IMR-90 (cell line): Measurements from ENCODE around the gene ZBTB46. TPM values are rescaled to one million over a fixed set of nuclear protein-coding genes. Genes with fewer than 3 reads are reported as not detected.

Source experiments
- ATAC-seq: fragments of 200-7000 bp; cut with Tn5 transposase; 2 replicates; pipeline ENCODE4 v1.9.1; 2020; ENCODE audit warnings: low read depth, mild to moderate bottlenecking, moderate library complexity
- BruUV-seq: library from RNA; stranded (reverse); fragments of 400-500 nt; replicated peaks from 2 replicates; lab custom pipeline; 2021; lab: Mats Ljungman, UMichigan
- CTCF ChIA-PET: fragments of 300-600 bp; formaldehyde crosslinking; extraction: SDS; loops from one replicate; lab custom pipeline; 2021; ENCODE audit warnings: antibody characterized with exemption; lab: Yijun Ruan, JAX
- POLR2A ChIA-PET: fragments of 300-600 bp; sonication (Branson Sonifier 250); formaldehyde crosslinking; loops from one replicate; lab custom pipeline; 2022; ENCODE audit warnings: antibody characterized with exemption; ENCODE audit not compliant: unreplicated experiment; lab: Charles Lee
- DNase-seq: peaks from one replicate; pipeline ENCODE4 v3.0.0; 2013
- H2AFZ ChIP-seq: replicated peaks from 2 replicates; pipeline ENCODE3; 2013; ENCODE audit warnings: low read length, mild to moderate bottlenecking; ENCODE audit not compliant: poor library complexity
- H2AK5ac ChIP-seq: 2 replicates; pipeline ENCODE4 v1.6.1; 2013; ENCODE audit warnings: low read depth, low read length, inconsistent platforms
- H2AK9ac ChIP-seq: replicated peaks from 2 replicates; pipeline ENCODE3; 2013; ENCODE audit warnings: mild to moderate bottlenecking, low read depth, low read length, moderate library complexity; ENCODE audit not compliant: poor library complexity
- H2BK120ac ChIP-seq: 2 replicates; pipeline ENCODE4 v1.6.1; 2013; ENCODE audit warnings: low read depth, low read length, inconsistent platforms
- H2BK15ac ChIP-seq: 3 replicates; pipeline ENCODE4 v1.6.1; 2013; ENCODE audit warnings: low read depth, low read length, inconsistent platforms
- H2BK20ac ChIP-seq: 2 replicates; pipeline ENCODE4 v1.6.1; 2013; ENCODE audit warnings: low read depth, mild to moderate bottlenecking, inconsistent platforms, low read length, moderate library complexity
- H2BK5ac ChIP-seq: 2 replicates; pipeline ENCODE4 v1.6.1; 2013; ENCODE audit warnings: mild to moderate bottlenecking, low read depth, low read length, inconsistent platforms; ENCODE audit not compliant: poor library complexity, severe bottlenecking
- H3K14ac ChIP-seq: replicated peaks from 2 replicates; pipeline ENCODE4 v1.6.1; 2013; ENCODE audit warnings: low read depth, low read length, inconsistent platforms
- H3K18ac ChIP-seq: 2 replicates; pipeline ENCODE4 v1.6.1; 2013; ENCODE audit warnings: low read depth, low read length, control low read depth
- H3K23ac ChIP-seq: 2 replicates; pipeline ENCODE4 v1.6.1; 2013; ENCODE audit warnings: low read depth, low read length, inconsistent platforms
- H3K27ac ChIP-seq: 2 replicates; pipeline ENCODE4 v1.5.1; 2013; ENCODE audit warnings: mild to moderate bottlenecking, control low read depth, low read length; ENCODE audit not compliant: insufficient read depth
- H3K27me3 ChIP-seq: 2 replicates; pipeline ENCODE4 v1.6.1; 2013; ENCODE audit warnings: low read length; ENCODE audit not compliant: control insufficient read depth, insufficient read depth
- H3K36me3 ChIP-seq: 2 replicates; pipeline ENCODE4 v1.6.1; 2013; ENCODE audit warnings: low read length, mixed read lengths; ENCODE audit not compliant: control insufficient read depth, insufficient read depth
- H3K4ac ChIP-seq: 2 replicates; pipeline ENCODE4 v1.6.1; 2013; ENCODE audit warnings: low read depth, low read length, inconsistent platforms
- H3K4me1 ChIP-seq: 2 replicates; pipeline ENCODE4 v1.6.1; 2013; ENCODE audit warnings: low read length, mixed read lengths; ENCODE audit not compliant: control insufficient read depth, insufficient read depth
- H3K4me2 ChIP-seq: 2 replicates; pipeline ENCODE4 v1.6.1; 2013; ENCODE audit warnings: low read depth, mild to moderate bottlenecking, control low read depth, low read length, moderate library complexity
- H3K4me3 ChIP-seq: 2 replicates; pipeline ENCODE4 v1.5.1; 2013; ENCODE audit warnings: low read depth, mild to moderate bottlenecking, control low read depth, low read length, moderate library complexity; ENCODE audit not compliant: insufficient read depth
- H3K56ac ChIP-seq: 2 replicates; pipeline ENCODE4 v1.6.1; 2013; ENCODE audit warnings: low read length, inconsistent platforms; ENCODE audit not compliant: insufficient read depth; ENCODE audit errors: extremely low read depth
- H3K79me1 ChIP-seq, 2 experiments: 2 replicates each; pipeline ENCODE4 v1.6.1; 2013; ENCODE audit warnings: low read length in 2 of 2, inconsistent platforms in 1 of 2, low read depth in 1 of 2
- H3K9ac ChIP-seq: 2 replicates; pipeline ENCODE4 v1.6.1; 2013; ENCODE audit warnings: low read depth, low read length, control low read depth
- H3K9me1 ChIP-seq: 2 replicates; pipeline ENCODE4 v1.6.1; 2013; ENCODE audit warnings: low read length, inconsistent platforms; ENCODE audit not compliant: insufficient read depth
- H3K9me3 ChIP-seq: 2 replicates; pipeline ENCODE4 v1.6.1; 2013; ENCODE audit warnings: low read length; ENCODE audit not compliant: control insufficient read depth, insufficient read depth
- H4K20me1 ChIP-seq: 2 replicates; pipeline ENCODE4 v1.6.1; 2013; ENCODE audit warnings: low read length, inconsistent platforms; ENCODE audit not compliant: insufficient read depth
- H4K5ac ChIP-seq: 2 replicates; pipeline ENCODE4 v1.6.1; 2013; ENCODE audit warnings: mild to moderate bottlenecking, low read depth, low read length, control low read depth
- H4K8ac ChIP-seq, 2 experiments: 2 replicates each; pipeline ENCODE4 v1.6.1; 2013; ENCODE audit warnings: low read depth in 2 of 2, low read length in 2 of 2, control low read depth in 1 of 2, inconsistent platforms in 1 of 2
- H4K91ac ChIP-seq: 2 replicates; pipeline ENCODE4 v1.6.1; 2013; ENCODE audit warnings: low read depth, low read length, inconsistent platforms; ENCODE audit not compliant: insufficient read depth
- MAFK ChIP-seq: IDR thresholded peaks from 2 replicates; pipeline ENCODE4 v1.6.1; 2012; ENCODE audit warnings: low read depth, low read length, improper control_type of control experiment
- MAZ ChIP-seq: IDR thresholded peaks from 2 replicates; pipeline ENCODE4 v1.6.1; 2012; ENCODE audit warnings: low read depth, mild to moderate bottlenecking, low read length, improper control_type of control experiment, moderate library complexity, borderline replicate concordance
- MXI1 ChIP-seq: IDR thresholded peaks from 2 replicates; pipeline ENCODE4 v1.6.1; 2012; ENCODE audit warnings: low read depth, mild to moderate bottlenecking, low read length, moderate library complexity, borderline replicate concordance
- RCOR1 ChIP-seq: IDR thresholded peaks from 2 replicates; pipeline ENCODE4 v1.6.1; 2012; ENCODE audit warnings: mild to moderate bottlenecking, low read length, improper control_type of control experiment; ENCODE audit not compliant: insufficient replicate concordance
- RFX5 ChIP-seq: IDR thresholded peaks from 2 replicates; pipeline ENCODE4 v1.8.0; 2012; ENCODE audit warnings: low read depth, mild to moderate bottlenecking, low read length, moderate library complexity
- WGBS, 2 experiments: methylation state at CpG; one replicate each; pipeline versions ENCODE4 v1.1.5 to v1.1.7; 2013; ENCODE audit warnings: missing lambda C conversion rate in 2 of 2; ENCODE audit not compliant: insufficient read length in 1 of 2; ENCODE audit errors: extremely low coverage in 2 of 2; 5-methylcytosine and 5-hydroxymethylcytosine counted together
- dilution Hi-C: fragments of 300-500 bp; cut with HindIII; formaldehyde crosslinking; loops from one replicate; pipeline ENCODE4 v1.14.3; 2018; ENCODE audit warnings: low sequenced_read_pairs; ENCODE audit not compliant: unreplicated experiment
- in situ Hi-C: fragments of 300-500 bp; cut with MboI; formaldehyde crosslinking; loops from 3 replicates; pipeline ENCODE4 v1.14.3; 2019; ENCODE audit warnings: low sequenced_read_pairs, inconsistent platforms, mixed read lengths
- intact Hi-C: fragments of 100-400 bp; cut with micrococcal nuclease; formaldehyde crosslinking; loops from 2 replicates; pipeline ENCODE4 v1.10.0; 2022
- polyA plus RNA-seq, 3 experiments: library from polyadenylated mRNA; depleted of rRNA; stranded (reverse); fragments of >200 nt; gene quantifications; 2 replicates each; pipeline ENCODE4 v1.2.3, GENCODE V29; 2012; ENCODE audit warnings: low replicate concordance in 1 of 3
- total RNA-seq: library from RNA; depleted of rRNA; stranded (reverse); fragments of >200 nt; gene quantifications from 2 replicates; pipeline ENCODE4 v1.2.3, GENCODE V29; 2012
- TF ChIP-seq, protein P1 (sequence below): fragments of 150-350 bp; IDR thresholded peaks from 2 replicates; pipeline ENCODE4 v1.6.1; 2017; ENCODE audit warnings: mild to moderate bottlenecking, antibody characterized with exemption, low read length, low read depth

The ZBTB46 gene
- total and polyA plus RNA-seq, 2 of the 4 experiments (the other 2 are of a cell fraction), result 4.2 to 14.9 TPM

DNA sequence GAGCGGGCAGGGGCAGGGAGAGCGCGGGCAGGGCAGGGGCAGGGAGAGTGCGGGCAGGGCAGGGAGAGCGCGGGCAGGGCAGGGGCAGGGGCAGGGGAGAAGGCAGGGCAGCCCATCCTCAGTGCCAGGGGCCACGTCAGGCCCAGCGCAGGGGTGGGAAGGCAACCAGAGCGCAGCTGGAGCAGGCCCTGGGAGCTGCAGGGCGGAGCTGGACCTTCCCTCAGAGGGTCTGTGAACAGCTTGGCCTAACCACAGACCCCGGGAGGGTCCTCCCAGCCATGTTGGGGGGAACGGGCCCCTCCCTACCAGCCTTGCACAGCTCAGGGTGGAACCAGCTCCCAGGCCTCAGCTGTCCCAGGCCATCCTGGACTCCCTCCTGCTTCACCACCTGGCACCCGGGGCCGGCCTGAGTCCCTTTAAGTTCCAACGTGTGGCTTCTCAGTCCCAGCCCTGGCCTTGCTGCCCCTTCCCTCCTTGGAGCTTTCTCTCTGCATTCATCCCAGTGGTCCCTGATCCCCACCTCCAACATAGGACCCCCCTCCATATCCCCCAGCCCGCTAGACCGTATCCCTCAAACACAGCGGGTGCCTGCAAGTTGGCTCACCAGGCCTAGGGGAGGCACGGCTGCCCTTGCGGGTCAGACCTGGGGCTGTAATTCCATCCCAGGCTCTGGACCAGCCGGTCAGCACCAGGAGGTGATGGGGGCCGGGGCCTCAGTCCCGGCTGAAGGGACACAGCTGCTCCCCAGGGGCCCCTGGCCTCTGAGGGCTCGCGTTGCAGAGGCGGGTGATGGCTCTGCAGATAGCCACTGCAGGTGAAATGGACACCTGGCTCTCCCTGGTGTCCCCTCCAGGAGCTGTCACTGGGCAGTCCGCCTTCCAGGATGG, 5.6 kb upstream of the ZBTB46 start:
- H4K5ac ChIP-seq, result no peak overlapping the region
- no peaks in the 10 kb centered on the region for H4K20me1 ChIP-seq
- no peak overlapping the region for H3K27ac ChIP-seq
- H3K36me3 ChIP-seq, result no peaks in the 10 kb centered on the region
- dilution Hi-C loops (no loop called here), intact Hi-C loops (no loop called here), in situ Hi-C loops (no loop called here)
- H3K9me1 ChIP-seq, result peaks cover 13% of the 10 kb centered on the region
- no peaks in the 10 kb centered on the region for H3K9me3 ChIP-seq
- peaks cover 0 to 14% of the 10 kb centered on the region in 2 experiments; a peak in 1 of 4 replicates for H3K79me1 ChIP-seq
- no peak overlapping the region for H2BK20ac ChIP-seq
- no peak overlapping the region for H3K4me3 ChIP-seq
- H3K4me2 ChIP-seq, result no peak overlapping the region
- ATAC-seq (no peak), DNase-seq (no peak)
- CTCF ChIA-PET, result no interaction called here
- H3K4ac ChIP-seq, result no peak overlapping the region
- H2AK9ac ChIP-seq, result no peak overlapping the region
- H2BK5ac ChIP-seq, result no peak overlapping the region
- TF ChIP-seq MXI1 (no peak), RFX5 (no peak), MAZ (no peak), MAFK (no peak), RCOR1 (no peak)
- TF ChIP-seq, protein P1, sequence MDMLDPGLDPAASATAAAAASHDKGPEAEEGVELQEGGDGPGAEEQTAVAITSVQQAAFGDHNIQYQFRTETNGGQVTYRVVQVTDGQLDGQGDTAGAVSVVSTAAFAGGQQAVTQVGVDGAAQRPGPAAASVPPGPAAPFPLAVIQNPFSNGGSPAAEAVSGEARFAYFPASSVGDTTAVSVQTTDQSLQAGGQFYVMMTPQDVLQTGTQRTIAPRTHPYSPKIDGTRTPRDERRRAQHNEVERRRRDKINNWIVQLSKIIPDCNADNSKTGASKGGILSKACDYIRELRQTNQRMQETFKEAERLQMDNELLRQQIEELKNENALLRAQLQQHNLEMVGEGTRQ, result no peak
- no peak overlapping the region for H3K14ac ChIP-seq
- H2AFZ ChIP-seq, result peak overlapping the region; percentile 29
- no peak overlapping the region for H3K56ac ChIP-seq
- 81% methylated on average over 12 of the region's 27 CpGs; no CpG with 5 or more reads in 1 of the 2 experiments for WGBS, 2 experiments
- no peak overlapping the region for H3K9ac ChIP-seq
- H4K91ac ChIP-seq, result no peak overlapping the region
- POLR2A ChIA-PET, result no interaction called here
- no peak overlapping the region for H3K18ac ChIP-seq
- 0 out of 2 replicates have a peak overlapping the region, but pooled peaks have one; percentile 9 for H2AK5ac ChIP-seq
- no peak overlapping the region for H2BK15ac ChIP-seq
- no peak overlapping the region for H4K8ac ChIP-seq
- peaks cover 27% of the 10 kb centered on the region for H3K4me1 ChIP-seq
- no peak overlapping the region for H2BK120ac ChIP-seq
- BruUV-seq, result no TSS peak
- no peaks in the 10 kb centered on the region for H3K27me3 ChIP-seq
- H3K23ac ChIP-seq, result no peak overlapping the region
